NCI-H2227 (cell line): ENCODE measurements around the gene DDX27.
A peak's percentile ranks its signal among the peaks of the same experiment; 100 is the strongest.
"Not testable (repeated sequence)": the region's sequence is repeated elsewhere in the genome, so short reads cannot be mapped to it uniquely, and the experiment has no call there.

Experiments used
- DNase-seq: peaks from one replicate; lab custom pipeline; 2025; ENCODE audit not compliant: unreplicated experiment; lab: John Stamatoyannopoulos, UW

The DDX27 gene, protein sequence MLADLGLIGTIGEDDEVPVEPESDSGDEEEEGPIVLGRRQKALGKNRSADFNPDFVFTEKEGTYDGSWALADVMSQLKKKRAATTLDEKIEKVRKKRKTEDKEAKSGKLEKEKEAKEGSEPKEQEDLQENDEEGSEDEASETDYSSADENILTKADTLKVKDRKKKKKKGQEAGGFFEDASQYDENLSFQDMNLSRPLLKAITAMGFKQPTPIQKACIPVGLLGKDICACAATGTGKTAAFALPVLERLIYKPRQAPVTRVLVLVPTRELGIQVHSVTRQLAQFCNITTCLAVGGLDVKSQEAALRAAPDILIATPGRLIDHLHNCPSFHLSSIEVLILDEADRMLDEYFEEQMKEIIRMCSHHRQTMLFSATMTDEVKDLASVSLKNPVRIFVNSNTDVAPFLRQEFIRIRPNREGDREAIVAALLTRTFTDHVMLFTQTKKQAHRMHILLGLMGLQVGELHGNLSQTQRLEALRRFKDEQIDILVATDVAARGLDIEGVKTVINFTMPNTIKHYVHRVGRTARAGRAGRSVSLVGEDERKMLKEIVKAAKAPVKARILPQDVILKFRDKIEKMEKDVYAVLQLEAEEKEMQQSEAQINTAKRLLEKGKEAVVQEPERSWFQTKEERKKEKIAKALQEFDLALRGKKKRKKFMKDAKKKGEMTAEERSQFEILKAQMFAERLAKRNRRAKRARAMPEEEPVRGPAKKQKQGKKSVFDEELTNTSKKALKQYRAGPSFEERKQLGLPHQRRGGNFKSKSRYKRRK

DNA sequence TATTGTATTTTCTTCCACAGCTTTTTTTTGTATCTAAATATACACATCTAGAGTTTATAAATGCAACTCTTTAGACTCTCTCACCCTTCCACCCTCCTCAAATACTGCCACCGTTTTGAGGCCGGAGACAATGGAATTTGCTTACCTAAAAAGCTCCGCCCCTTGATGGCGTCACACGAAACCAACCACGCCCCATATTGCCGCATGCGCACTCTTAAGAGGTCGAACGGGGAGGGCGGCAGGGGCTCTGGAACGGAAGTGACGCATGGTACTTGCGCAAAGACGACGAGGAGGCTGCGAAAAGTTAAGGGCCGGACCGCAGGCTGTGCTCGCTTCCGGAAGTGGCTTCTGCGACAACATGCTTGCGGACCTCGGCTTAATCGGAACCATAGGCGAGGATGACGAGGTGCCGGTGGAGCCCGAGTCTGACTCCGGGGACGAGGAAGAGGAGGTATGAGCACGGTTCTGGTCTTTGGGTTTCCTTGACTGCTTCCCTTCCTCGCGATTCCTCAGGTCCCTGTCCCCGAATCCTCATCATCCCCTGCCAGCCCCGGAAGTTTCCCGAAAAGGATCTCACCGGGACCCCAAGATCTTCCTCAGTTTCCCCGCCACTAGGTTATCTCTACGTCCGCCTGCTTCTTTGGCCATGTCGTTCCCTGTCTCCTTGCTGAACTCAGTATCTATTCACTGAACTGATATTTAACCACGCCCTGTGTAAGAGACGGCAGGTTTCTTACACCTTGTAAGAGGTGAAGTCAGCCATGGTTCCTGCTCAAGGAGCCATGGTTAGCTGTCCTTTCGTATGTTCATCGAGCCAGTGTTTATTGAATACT lies at the start of gene DDX27:
Gene DDX27, plus strand, starts transcription at position 326 of the 833 bp plus-strand sequence. Its CDS starts 33 bp downstream, at position 359.
- peak; percentile 99 for DNase-seq

DNA sequence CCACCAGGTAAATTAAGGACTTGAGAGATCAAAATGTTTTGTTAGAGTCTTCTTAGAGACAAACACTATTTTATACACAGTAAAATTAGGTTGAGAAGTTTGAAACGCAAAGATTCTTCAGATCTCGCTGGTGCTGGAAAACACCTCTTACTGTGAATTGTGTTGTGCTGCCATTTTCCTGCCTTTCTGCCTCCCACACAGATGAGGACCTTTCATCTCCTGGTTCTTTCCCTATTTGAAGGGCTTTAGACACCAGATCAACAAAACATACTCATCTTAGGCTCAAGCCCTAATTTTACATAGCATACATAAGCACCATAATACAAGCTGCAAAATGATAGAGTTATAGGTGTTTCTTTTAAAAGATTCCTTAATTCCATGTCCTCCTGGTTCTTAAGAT lies 49.7 kb upstream of the DDX27 start:
- DNase-seq, result no peak

DNA sequence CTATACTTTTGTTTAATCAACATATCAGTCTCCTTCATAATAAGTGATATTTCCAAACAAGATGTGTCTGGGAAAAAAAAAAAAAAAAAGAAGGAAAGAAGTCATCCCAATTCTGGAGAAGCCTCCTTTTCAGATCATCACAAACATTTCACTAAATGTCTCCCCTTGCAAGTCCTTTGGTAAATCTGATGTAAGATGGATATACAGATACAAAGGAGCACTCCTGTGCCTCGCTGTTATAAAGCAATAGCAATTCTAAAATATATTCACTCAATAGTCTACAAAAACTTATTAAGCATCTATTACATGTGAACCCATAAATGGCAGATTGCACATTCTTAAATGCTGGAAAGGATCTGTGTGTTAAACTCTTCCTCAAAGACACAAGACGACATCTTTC lies 48.5 kb upstream of the DDX27 start:
- no peak for DNase-seq

DNA sequence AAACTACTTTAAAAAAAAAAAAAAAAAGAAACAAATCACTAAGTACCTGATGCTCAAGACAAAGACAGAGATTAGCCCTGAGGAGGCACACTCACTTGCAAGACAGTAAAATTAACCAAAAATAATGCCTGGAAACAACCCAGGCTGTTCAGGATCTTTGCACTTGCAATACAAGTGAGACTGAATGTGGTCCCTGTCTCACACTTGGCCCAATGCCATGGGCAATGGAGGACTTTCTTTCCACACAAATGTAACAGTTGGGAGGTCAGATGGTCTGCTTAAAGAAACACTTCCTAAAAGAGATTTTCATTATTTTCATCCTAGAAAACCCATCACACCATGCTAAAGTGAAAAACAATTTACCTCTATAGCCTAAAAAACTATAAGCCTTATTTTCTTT lies 47.3 kb upstream of the DDX27 start:
- no peak for DNase-seq

DNA sequence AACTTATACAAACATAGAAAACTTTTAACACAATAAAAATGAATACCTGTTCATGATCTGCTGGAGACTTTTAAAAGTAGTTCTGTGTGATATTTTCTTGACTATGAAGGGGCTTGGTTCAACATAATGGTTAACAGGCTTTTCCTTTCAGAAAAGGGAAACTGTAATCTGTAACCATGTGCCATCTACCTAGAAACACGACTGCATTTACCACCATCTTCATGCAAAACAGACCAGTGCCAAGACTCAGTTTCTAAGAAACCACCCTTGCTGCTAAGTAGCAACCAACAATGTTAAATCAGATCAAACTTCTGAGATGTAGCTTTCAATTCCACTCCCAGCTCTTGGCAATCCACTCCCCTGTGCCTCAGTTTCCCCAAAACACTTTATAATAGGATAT lies 46.8 kb upstream of the DDX27 start:
- DNase-seq, result no peak

DNA sequence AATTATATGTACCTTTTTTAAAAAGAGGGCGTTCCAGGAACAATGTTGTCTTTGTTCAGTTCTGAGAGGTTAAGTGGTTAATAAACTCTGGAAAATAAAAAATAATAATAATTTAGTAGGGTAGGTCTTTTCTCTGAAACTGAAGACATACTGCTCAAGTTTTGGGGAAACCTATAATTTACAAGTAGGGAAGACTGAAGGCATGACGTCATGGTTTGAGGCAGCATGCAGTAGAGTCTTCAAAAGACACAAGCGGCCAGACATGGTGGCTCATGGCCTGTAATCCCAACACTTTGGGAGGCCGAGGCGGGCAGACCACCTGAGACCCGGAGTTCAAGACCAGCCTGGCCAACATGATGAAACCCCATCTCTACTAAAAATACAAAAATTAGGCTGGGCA lies 45.0 kb upstream of the DDX27 start:
- DNase-seq, result no peak

DNA sequence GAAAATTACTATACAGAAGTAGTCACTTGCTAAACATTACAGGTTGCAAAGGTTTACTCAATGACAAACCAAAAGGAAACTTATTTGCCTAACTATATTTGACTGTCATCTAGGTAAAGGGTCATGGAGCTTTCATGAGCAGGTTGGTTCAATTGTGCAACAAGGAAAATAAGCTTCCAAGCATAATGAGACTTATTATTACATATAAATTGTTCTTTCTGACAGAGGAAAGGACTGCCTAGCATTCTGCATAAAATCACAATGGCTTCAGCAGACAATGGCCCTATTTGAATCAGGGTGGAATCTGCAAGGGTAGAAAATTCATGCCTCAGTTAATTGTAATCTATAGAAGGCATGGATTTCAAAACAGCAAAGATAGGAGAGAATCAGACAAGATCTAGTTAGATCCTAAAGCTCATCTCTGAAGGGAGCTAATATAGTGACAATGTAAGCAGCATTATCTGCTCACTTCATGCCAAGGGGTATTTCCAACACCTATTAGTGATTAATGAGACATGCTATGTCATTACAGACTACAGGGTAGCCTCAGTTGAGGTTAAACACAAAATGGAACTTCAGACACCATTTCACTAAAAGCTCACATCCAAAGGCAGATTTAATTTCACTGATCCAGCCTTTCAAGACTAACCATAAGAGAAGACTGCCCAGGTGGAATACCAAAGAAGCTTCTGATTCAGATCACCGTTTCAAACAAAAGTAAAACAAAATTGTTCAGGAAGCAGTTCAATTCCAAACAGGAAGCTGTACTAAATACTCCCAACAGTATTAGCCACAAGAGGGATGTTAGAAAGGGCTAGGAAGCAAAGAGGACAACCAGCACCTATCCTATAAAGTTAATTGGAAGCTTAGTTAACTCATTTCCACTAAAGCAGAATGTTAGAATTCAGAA lies 39.6 kb upstream of the DDX27 start:
- DNase-seq, result no peak

DNA sequence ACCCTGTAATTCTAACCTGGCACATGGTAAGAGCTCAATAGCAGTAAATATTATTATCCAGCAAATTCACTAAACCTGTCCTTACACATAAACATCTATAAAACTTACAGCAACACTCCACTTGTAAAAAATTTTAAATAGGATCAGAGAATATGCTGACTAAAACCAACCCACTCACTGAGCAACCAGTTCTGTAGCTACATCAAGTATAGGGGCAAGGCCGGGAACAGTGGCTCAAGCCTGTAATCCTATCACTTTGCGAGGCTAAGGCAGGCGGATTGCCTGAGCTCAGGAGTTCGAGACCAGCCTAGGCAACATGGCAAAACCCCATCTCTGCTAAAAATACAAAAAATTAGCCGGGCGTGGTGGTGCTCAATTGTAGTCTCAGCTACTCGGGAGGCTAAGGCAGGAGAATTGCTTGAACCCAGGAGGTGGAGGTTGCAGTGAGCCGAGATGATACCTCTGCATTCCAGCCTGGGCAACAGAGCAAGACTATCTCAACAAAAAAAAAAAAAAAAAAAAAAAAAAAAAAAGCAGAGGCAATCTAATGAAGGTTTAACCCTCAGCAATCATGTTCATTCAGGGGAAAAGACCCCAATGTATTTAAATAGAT lies 37.8 kb upstream of the DDX27 start:
- no peak for DNase-seq

DNA sequence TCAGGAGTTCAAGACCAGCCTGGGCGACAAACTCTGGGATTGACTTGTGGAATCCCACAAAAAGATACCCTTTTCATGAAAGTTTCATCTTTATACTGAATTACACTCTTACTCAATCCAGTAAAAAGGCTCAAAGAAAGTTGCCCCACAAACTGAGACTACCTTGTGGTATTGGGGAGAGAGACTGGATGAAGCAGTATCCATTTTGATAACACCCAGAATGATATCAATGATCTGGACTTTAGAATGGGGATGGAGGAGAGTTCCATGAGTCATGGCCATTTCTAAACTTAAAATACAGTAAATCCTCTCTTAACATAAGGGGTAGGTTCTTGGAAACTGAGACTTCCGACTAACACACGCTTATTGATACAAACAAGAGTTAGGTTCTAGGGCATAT lies 35.8 kb upstream of the DDX27 start:
- no peak for DNase-seq

DNA sequence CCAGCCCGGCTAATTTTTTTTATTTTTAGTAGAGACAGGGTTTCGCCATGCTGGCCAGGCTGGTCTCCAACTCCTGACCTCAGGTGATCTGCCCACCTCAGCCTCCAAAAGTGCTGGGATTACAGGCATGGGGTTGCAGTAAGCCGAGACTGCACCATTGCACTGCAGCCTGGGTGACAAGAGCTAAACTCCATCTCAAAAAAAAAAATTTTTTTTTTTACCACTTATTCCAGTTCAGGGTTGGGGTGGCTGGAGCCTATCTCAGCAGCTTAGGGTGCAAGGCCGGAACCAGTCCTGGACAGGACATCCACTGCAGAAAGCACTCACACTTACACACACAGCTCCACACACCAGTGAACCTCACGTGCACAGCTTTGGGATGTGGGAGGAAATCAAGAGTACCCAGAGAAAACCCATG lies 35.1 kb upstream of the DDX27 start:
- DNase-seq, result not testable (repeated sequence)

DNA sequence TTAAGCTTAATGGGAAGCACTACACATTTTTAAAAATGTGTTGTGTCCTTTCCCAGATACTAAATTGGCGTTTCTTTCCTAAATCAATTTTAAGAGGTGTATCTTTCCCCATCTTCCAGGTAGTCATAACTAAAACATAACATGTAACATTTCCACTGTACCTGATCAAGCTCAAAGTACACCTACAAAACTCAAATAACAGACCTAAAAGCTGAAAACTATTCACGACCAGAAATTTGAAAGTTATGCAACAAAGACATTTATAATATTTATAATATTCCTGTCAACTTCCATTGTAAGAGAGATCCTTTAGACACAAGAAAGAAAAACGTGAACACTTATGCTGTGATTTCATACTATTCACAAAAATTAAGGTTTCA lies 34.5 kb upstream of the DDX27 start:
- DNase-seq, result no peak

DNA sequence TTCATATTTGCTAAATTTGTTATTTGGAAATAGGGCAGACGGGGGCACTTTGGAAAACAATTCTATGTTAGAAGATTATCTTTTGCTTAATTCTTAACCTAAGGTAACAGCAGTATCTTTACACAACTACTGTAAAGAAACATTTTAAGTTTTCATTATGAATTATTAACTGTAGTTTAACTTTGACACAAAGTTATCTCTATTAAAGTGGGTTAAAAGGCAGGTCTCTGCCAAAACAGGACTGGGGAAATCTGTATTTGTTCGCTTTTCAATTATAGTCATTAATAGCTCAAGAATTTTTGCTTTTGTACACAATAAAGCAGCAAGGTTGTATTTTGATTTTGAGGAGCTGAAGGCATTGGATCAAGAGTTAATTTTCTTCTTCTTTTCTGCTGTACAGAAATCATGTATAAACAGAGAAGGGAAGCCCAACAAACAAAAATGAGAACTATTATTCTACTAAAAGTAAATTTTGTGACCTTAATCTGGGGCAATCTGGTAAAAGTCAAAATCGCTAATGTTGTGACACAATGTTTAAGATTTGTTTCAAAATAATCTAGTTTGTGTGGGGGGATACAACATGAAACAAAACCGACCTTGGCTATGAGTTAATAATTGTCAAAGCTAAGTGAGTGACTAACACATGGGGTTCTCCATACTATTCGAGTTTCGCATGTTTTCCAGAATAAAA lies 34.0 kb upstream of the DDX27 start:
- DNase-seq, result no peak

DNA sequence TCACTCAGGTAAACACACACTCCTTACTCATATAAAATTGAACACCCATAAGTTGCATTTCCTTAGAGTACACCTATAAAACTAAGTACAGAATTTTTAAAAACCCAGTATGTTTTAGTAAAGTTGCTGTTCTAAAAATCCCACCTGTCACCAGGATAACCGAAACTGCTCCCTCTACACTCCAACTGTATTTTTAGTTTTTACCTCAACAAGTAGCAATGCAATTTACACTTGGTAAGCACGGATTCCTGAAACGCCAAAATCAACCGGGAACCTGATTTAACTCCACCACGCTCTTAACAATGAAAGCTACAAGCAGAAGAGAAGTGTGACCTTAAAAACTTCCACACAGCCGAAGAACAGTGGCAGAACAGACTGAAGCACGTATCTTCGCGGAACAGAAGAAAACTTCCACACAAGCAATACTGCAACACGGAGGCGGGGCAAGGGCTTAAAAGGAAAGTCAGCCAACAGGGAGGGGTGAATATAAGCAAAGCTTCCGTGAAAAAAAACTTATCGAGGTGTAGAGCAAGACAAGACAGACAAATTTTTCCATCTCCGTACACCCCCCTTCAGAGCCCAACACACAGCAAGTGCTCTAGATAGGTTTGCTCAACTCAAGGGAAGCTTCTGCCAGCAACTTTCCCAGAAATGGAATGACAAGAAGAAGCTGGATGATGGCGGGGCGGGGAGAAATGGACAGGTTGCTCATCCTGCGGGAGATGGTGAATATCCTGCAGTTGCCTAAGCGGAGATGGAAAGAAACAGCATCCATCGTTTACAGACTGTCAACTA lies 32.5 kb upstream of the DDX27 start:
- peak; percentile 24 for DNase-seq

DNA sequence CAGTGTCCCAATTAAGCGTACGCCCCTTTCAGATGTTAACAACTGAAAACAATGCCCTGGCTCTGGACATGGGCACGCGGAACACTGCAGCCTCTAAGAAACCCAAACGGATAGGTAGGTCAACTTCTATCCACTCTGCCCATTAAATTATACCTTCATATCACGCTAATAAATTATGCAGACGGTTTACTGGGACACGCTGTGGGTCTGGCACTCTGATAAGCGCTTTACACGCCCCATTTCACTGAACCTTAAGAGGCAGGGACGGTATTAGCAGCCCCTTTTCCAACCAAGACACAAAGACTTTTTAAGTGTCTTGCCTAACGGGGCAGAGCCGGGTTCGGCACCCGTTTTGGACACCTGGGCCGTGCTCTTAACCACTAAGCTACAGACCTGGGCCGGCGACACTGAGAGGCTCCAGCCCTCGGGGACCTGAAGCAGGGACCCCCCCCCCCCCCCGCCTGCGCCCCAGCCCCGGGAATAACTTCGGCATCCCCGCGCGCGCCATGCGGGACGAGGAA lies 31.8 kb upstream of the DDX27 start:
- DNase-seq, result peak; percentile 37

DNA sequence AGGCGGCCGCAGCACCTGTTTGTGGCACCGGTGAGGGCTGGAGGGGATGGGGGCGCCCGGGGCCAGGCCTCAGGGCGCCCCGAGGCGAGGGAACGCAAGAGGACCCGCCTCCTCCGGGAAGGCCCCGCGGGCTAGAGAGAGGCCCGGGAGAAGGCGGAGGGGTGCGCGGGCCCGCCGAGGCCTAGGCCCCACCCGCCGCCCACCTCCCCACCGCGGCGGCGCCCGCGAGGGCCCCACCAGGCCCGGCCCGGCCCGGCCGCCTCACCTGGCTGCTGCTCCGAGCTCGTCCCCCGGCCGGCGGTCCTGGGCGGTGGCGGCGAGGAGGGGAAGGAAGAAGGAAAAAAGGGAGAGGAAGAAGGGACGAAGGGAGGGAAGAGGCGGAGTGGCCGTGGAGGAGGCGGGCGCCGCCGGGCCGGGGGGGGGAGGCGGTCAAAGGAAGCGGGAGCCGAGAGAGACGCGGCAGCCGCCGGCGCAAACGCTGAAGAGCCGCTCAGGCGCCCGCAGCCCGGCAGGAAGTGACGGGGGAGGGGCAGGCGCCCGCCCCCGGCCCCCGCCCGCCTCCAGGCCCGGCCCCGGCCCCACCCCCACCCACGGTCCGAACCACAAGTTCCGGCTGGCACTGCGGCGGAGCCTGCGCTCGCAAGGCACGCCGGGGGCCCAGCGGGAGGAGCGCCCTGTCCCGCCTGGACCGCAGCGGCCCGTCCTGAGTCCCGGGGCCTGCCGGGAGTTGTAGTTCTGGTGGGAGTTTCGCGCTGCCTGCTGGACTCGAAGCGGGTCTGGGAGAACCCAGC lies 31.2 kb upstream of the DDX27 start, which contains the start of gene STAU1:
Gene STAU1, minus strand, starts transcription at position 484 of the 791 bp plus-strand sequence. CDS start 22,133 bp downstream, outside the sequence.
- peak; percentile 97 for DNase-seq

DNA sequence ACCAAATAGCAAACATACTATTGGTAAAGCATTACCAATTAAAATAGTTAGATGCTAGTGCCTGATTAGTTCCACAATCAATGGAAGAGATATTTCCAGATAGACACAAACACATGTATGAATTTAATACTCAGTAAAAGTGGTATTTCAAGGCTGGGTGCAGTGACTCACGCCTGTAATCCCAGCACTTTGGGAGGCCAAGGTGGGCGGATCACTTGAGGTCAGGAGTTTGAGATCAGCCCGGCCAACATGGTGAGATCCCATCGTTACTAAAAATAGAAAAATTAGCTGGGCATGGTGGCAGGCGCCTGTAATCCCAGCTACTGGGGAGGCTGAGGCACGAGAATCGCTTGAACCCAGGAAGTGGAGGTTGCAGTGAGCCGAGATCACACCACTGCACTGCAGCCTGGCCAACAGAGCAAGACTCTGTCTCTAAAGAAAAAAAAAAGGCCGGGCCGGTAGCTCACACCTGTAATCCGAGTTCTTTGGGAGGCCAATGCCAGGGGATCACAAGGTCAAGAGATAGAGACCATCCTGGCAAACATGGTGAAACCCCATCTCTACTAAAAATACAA lies 26.2 kb upstream of the DDX27 start:
- not testable (repeated sequence) for DNase-seq

DNA sequence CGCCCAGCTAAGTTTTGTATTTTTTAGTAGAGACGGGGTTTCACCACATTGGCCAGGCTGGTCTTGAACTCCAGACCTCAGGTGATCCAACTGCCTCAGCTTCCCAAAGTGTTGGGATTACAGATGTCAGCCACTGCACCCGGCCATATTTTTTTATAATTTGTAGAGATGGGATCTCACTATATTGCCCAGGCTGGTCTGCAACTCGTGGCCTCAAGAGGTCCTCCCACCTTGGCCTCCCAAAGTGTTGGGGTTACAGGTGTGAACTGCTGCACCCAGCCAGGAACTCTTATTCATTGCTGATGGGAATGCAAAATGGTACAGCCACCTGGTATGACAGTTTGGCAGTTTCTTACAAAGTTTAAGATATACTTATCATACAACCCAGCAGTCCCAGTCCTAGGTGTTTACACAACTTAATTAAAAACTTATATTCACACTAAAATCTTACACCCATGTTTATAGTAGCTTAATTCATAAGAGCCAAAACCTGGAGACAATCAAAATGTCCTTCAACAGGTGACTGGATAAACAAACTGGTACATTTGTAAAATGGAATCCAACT lies 19.4 kb upstream of the DDX27 start:
- no peak for DNase-seq
